Natural killer cell (primary cell): Measurements from ENCODE around the gene RPS27L. TPM values are rescaled to one million over a fixed set of nuclear protein-coding genes. Genes with fewer than 3 reads are reported as not detected.

Experiments
- ATAC-seq, 3 donors: fragments of 150-1000 bp in 2 of 3; fragments of 200-7000 bp in 1 of 3; cut with Tn5 transposase; 1 replicate in 1 of 3; 2 replicates in 2 of 3; pipeline ENCODE4 v1.10.0; 2021; ENCODE audit warnings: mild to moderate bottlenecking in 2 of 3, moderate library complexity in 2 of 3
- DNase-seq, 2 donors: peaks; one replicate each; pipeline versions ENCODE4 v3.0.0 to v3.0.0-alpha.2; 2013 to 2021; ENCODE audit warnings: mixed read lengths in 1 of 2
- H3K27ac ChIP-seq: one replicate; pipeline ENCODE4 v1.5.1; 2013; ENCODE audit warnings: mild to moderate bottlenecking, low read length
- H3K27me3 ChIP-seq: one replicate; pipeline ENCODE4 v1.6.1; 2013; ENCODE audit warnings: low read length; ENCODE audit not compliant: control insufficient read depth, insufficient read depth
- H3K36me3 ChIP-seq: one replicate; pipeline ENCODE4 v1.6.1; 2013; ENCODE audit warnings: low read length; ENCODE audit not compliant: control insufficient read depth, insufficient read depth
- H3K4me1 ChIP-seq: one replicate; pipeline ENCODE4 v1.6.1; 2013; ENCODE audit warnings: low read length; ENCODE audit not compliant: control insufficient read depth, insufficient read depth
- H3K4me3 ChIP-seq: one replicate; pipeline ENCODE4 v1.5.1; 2013; ENCODE audit warnings: low read length
- H3K9me3 ChIP-seq: one replicate; pipeline ENCODE4 v1.6.1; 2013; ENCODE audit warnings: low read length; ENCODE audit not compliant: control insufficient read depth, insufficient read depth
- H3K27ac Mint-ChIP-seq, 2 donors: one replicate each; pipeline ENCODE4 v1.8.0; 2022; ENCODE audit warnings: mild to moderate bottlenecking in 2 of 2, mixed read lengths in 2 of 2, moderate library complexity in 1 of 2
- H3K27me3 Mint-ChIP-seq, 2 donors: one replicate each; pipeline ENCODE4 v1.8.0; 2022; ENCODE audit warnings: low read depth in 2 of 2, mixed read lengths in 2 of 2
- H3K36me3 Mint-ChIP-seq: one replicate; pipeline ENCODE4 v1.8.0; 2022; ENCODE audit warnings: mixed read lengths
- H3K4me1 Mint-ChIP-seq, 2 donors: one replicate each; pipeline ENCODE4 v1.8.0; 2022; ENCODE audit warnings: mixed read lengths in 2 of 2
- H3K4me3 Mint-ChIP-seq: one replicate; pipeline ENCODE4 v1.8.0; 2022; ENCODE audit warnings: mild to moderate bottlenecking, moderate library complexity, mixed read lengths
- H3K9me3 Mint-ChIP-seq, 2 donors: one replicate each; pipeline ENCODE4 v1.8.0; 2022; ENCODE audit warnings: mixed read lengths in 2 of 2
- WGBS: methylation state at CpG from one replicate; pipeline ENCODE4 v1.1.7; 2013; ENCODE audit warnings: missing lambda C conversion rate; ENCODE audit not compliant: insufficient coverage; 5-methylcytosine and 5-hydroxymethylcytosine counted together
- intact Hi-C: fragments of 100-400 bp; cut with micrococcal nuclease; formaldehyde crosslinking; loops from one replicate; pipeline ENCODE4 v1.14.2; 2022
- total RNA-seq, 4 donors: library from RNA; stranded (reverse); fragments of 120-200 nt in 1 of 4; gene quantifications; one replicate each; pipeline versions ENCODE4 v1.2.3 to v1.2.4, GENCODE V29; 2013 to 2022
- TF ChIP-seq, protein P1 (sequence below): fragments of 200-600 bp; IDR thresholded peaks from one replicate; pipeline ENCODE4 v1.8.0; 2022; ENCODE audit warnings: antibody characterized with exemption

RPS27L gene
- total RNA-seq, 3 donors from 2014 or later (not counting 1 experiment from before 2014, with no cell fraction given), result 50.4 to 63.3 (median 52.2) TPM

DNA sequence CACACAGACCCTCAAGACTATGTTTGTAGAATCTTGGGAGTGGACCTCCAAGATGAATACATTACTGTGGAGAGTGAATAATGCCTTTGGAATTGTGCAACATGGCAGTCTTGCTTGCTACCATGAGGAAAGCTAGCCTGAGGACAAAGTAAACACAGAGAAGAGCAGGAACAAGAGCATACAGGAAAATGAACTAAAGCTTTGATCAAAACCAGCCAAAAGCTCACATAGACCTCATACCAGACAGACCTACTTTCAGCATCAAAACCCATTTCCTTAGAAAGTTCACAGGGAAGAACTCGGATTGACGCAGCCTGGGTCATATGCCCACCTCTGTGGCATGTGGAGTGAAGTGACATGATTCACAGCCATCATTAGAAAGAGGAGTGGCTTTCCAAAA, 28.8 kb upstream of the RPS27L start:
- DNase-seq, result no peak
- H3K4me1 Mint-ChIP-seq, result peaks cover 21% of the 10 kb centered on the region in 2 donors
- no peak overlapping the region for H3K4me3 Mint-ChIP-seq

DNA sequence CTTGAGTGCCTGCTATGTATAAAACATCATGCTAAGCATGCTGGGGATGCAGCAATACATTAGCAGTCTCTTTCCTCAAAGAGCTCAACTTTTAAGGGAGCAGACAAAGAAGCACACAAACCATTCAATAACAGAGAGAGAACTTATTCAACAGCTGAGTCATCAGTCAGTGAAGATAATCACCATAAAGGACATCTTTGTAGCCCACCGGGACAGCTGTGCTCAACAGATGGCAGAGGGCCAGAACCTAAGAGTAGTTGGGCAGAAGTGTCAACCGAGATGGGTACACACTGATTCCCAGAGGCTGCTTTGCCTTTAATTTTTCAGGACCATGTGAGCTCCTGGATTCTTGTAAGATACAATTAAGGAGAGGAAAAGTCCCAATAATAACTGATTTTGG, 27.9 kb upstream of the RPS27L start:
- H3K4me1 Mint-ChIP-seq, result peaks cover 12 to 13% of the 10 kb centered on the region in 2 donors
- no peak for DNase-seq
- H3K9me3 Mint-ChIP-seq, result no peaks in the 10 kb centered on the region
- Histone ChIP-seq H3K4me1 (peaks cover 7% of the 10 kb centered on the region), H3K27ac (no peak overlapping the region), H3K9me3 (no peaks in the 10 kb centered on the region), H3K36me3 (no peaks in the 10 kb centered on the region), H3K4me3 (no peak overlapping the region), H3K27me3 (no peaks in the 10 kb centered on the region)
- H3K36me3 Mint-ChIP-seq, result no peaks in the 10 kb centered on the region
- no peaks in the 10 kb centered on the region for H3K27me3 Mint-ChIP-seq
- no peak for ATAC-seq
- no peak overlapping the region for H3K27ac Mint-ChIP-seq
- intact Hi-C loops, result no loop called here
- WGBS, result 74% methylated on average over 2 of the region's 2 CpGs
- no peak overlapping the region for H3K4me3 Mint-ChIP-seq
- TF ChIP-seq, protein P1, sequence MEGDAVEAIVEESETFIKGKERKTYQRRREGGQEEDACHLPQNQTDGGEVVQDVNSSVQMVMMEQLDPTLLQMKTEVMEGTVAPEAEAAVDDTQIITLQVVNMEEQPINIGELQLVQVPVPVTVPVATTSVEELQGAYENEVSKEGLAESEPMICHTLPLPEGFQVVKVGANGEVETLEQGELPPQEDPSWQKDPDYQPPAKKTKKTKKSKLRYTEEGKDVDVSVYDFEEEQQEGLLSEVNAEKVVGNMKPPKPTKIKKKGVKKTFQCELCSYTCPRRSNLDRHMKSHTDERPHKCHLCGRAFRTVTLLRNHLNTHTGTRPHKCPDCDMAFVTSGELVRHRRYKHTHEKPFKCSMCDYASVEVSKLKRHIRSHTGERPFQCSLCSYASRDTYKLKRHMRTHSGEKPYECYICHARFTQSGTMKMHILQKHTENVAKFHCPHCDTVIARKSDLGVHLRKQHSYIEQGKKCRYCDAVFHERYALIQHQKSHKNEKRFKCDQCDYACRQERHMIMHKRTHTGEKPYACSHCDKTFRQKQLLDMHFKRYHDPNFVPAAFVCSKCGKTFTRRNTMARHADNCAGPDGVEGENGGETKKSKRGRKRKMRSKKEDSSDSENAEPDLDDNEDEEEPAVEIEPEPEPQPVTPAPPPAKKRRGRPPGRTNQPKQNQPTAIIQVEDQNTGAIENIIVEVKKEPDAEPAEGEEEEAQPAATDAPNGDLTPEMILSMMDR, result no peak

More for the DNA sequence above, 28.8 kb upstream of the RPS27L start:
- H3K27ac ChIP-seq, result no peak overlapping the region
- H3K4me3 ChIP-seq, result no peak overlapping the region
- H3K27me3 ChIP-seq, result no peaks in the 10 kb centered on the region
- H3K9me3 ChIP-seq, result no peaks in the 10 kb centered on the region
- H3K36me3 Mint-ChIP-seq, result no peaks in the 10 kb centered on the region
- peaks cover 7% of the 10 kb centered on the region for H3K4me1 ChIP-seq
- no peak for ATAC-seq
- no peaks in the 10 kb centered on the region for H3K27me3 Mint-ChIP-seq
- no peaks in the 10 kb centered on the region for H3K9me3 Mint-ChIP-seq
- TF ChIP-seq, protein P1, result no peak
- H3K27ac Mint-ChIP-seq, result no peak overlapping the region
- H3K36me3 ChIP-seq, result no peaks in the 10 kb centered on the region
- intact Hi-C loops, result no loop called here
- WGBS, result 95% methylated on average over 2 of the region's 2 CpGs

DNA sequence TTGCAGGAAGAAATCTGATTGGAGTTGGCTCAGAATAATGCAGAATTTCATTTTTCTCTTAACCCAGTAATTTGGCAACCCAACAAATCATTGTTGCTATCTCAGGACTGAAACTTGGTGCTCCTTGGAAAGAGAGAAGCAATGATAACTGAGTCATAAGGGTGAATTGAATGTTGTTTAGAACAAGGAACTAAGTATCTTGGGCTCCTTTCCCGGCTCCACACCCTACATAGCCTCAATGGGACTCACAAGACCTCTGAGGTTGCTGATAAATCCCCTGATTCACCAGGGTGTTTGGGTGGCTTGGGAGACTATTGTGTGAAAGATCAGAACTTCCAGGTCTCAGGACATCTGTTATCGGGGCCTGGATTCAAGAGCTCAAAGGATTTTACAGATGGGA, 24.4 kb upstream of the RPS27L start:
- H3K36me3 ChIP-seq, result no peaks in the 10 kb centered on the region
- Mint-ChIP-seq H3K27ac (no peak overlapping the region), H3K9me3 (no peaks in the 10 kb centered on the region), H3K4me1 (no peaks in the 10 kb centered on the region), H3K4me3 (no peak overlapping the region), H3K27me3 (no peaks in the 10 kb centered on the region), H3K36me3 (no peaks in the 10 kb centered on the region)
- intact Hi-C loops, result no loop called here
- ATAC-seq, result no peak
- no peak overlapping the region for H3K27ac ChIP-seq
- H3K4me3 ChIP-seq, result no peak overlapping the region
- H3K9me3 ChIP-seq, result no peaks in the 10 kb centered on the region
- WGBS, result 100% methylated on average over 1 of the region's 2 CpGs
- no peaks in the 10 kb centered on the region for H3K4me1 ChIP-seq
- H3K27me3 ChIP-seq, result no peaks in the 10 kb centered on the region
- TF ChIP-seq, protein P1, result no peak
- DNase-seq, result no peak

DNA sequence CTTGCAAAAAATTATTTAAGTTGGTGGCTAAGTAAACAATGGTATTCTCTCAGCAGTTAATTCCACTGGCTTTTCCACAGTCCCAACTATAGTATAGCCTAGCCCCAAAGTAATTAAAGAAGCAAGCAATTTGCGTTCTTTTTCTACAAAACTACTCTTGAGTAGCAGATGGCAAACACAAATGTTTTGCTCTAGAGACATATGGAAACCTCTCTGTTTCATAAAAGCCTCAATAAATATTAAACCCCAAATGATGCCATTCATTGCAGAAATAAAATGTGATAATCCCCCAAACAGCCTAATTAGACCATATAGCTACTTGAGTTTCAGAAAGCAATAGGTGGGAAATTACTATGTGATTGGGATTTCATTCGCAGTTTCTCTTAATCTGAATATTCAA, 23.5 kb upstream of the RPS27L start:
- TF ChIP-seq, protein P1, result no peak
- 92% methylated on average over 1 of the region's 2 CpGs for WGBS
- Histone ChIP-seq H3K27me3 (no peaks in the 10 kb centered on the region), H3K27ac (no peak overlapping the region), H3K4me1 (no peaks in the 10 kb centered on the region), H3K9me3 (no peaks in the 10 kb centered on the region), H3K36me3 (no peaks in the 10 kb centered on the region), H3K4me3 (no peak overlapping the region)
- H3K36me3 Mint-ChIP-seq, result no peaks in the 10 kb centered on the region
- no peaks in the 10 kb centered on the region for H3K9me3 Mint-ChIP-seq
- H3K4me3 Mint-ChIP-seq, result no peak overlapping the region
- no peak for ATAC-seq
- H3K27me3 Mint-ChIP-seq, result no peaks in the 10 kb centered on the region
- no peak overlapping the region for H3K27ac Mint-ChIP-seq
- H3K4me1 Mint-ChIP-seq, result no peaks in the 10 kb centered on the region
- no peak for DNase-seq
- intact Hi-C loops, result no loop called here
